ENCODE results near the gene TPRG1L.

DNA sequence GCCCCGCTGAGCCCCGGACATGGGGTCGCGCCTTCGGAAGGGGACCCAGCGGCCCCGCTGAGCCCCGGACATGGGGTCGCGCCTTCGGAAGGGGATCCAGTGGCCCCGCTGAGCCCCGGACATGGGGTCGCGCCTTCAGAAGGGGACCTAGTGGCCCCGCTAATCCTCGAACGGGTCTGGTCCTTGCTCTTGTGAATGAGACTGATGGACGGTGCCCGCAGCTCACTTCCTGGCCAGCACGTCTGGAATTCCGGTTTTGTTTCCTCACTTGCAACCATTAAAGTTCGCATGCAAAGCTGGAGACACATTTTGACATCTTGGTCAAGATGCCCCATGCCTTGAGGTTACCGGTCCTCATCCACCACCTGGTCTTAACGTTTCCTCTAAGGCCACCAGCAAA is 19.5 kb downstream of the TPRG1L start:
- no peak for TF ChIP-seq POLR2AphosphoS5 (IDR thresholded peaks at IDR 0.05)
- TF ChIP-seq, protein P1, sequence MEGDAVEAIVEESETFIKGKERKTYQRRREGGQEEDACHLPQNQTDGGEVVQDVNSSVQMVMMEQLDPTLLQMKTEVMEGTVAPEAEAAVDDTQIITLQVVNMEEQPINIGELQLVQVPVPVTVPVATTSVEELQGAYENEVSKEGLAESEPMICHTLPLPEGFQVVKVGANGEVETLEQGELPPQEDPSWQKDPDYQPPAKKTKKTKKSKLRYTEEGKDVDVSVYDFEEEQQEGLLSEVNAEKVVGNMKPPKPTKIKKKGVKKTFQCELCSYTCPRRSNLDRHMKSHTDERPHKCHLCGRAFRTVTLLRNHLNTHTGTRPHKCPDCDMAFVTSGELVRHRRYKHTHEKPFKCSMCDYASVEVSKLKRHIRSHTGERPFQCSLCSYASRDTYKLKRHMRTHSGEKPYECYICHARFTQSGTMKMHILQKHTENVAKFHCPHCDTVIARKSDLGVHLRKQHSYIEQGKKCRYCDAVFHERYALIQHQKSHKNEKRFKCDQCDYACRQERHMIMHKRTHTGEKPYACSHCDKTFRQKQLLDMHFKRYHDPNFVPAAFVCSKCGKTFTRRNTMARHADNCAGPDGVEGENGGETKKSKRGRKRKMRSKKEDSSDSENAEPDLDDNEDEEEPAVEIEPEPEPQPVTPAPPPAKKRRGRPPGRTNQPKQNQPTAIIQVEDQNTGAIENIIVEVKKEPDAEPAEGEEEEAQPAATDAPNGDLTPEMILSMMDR (IDR thresholded peaks at IDR 0.05): no peak

Measured in esophagus muscularis mucosa (tissue), 3 donors.